IMR-90 (cell line): ENCODE measurements around the gene MLIP.

Experiments
- BHLHE40 ChIP-seq: fragments of 150-350 bp; IDR thresholded peaks from 2 replicates; pipeline ENCODE4 v1.6.1; 2016; ENCODE audit warnings: mild to moderate bottlenecking, low read depth, low read length
- CTCF ChIP-seq: conservative IDR thresholded peaks from 2 replicates; pipeline ENCODE4 v1.5.1; 2012; ENCODE audit warnings: mild to moderate bottlenecking, low read depth, low read length, improper control_type of control experiment

DNA sequence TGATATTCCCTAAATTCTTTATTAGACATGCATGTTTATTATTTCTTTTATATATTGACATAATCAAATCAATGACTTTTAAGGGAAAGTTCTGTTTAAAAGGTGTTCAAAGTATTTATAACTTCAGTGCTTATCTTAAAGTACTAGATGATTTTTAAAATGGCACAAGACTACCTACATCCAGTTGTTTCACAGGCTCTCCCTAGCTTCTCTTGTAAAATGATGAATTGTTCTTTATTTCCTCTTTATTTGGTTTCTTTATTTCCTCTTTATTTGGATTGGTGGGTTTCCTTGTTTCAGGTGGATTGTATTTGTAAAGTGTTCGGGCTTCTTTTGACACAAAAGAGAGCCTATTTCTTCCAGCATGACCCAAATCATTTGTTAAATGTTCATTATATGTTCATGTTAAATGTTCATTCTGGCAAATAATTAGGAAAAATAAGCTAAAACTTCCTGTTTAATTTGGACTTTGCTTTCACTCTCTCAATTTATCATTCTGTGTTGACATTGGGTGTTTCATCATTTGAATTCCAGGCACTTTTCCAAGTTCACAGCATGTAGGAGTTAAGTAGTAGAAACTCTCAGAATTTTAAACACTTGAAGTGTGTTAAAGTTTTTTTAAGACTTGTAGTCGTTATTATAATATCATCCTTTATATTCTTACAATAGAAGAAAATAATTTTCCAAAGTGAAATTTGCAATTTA is 24.6 kb downstream of the MLIP start:
- TF ChIP-seq CTCF, result no peak
- TF ChIP-seq BHLHE40, result no peak
